Measurements from ENCODE around the gene PDSS1. TPM values are rescaled to one million over a fixed set of nuclear protein-coding genes. Genes with fewer than 3 reads are reported as not detected.

The PDSS1 gene
- total and polyA plus RNA-seq, 2 of the 13 experiments (the other 11 are each of a cell fraction or from before 2014, with no cell fraction given): 18.7 to 19.3 TPM

DNA sequence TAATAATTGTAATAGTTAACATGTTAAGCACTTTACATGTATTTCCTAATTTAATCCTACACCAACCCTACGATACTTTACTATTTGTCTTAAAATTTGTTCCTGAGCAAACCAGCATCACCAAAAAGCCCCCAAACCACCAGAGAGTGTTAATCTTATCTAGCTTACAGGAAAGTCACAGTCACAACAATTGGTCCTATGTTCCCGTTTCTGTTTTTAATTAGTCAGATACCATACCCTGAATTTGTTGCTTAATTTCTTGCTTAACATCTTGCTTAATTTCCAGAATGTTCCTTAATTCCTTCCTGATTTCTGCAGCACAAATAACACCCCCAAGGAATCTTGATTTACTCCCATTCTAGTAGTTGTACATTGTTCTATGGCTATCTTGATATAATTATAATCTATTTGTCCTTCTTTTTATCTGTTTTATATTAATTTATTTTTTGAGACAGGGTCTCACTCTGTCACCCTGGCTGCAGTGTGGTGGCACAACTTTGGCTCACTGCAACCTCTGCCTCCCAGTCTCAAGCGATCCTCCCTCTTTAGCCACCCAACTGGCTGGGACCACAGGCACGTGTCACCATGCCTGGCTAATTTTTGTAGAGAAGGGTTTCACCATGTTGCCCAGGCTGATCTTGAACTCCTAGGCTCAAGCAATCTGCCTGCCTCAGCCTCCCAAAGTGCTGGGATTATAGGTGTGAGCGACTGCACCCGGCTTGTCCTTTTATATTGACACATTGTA is 6.6 kb upstream of the PDSS1 start:
- Histone ChIP-seq H2AFZ (ENCODE audit: low read length) (no peak overlapping the region), H3K27me3 (ENCODE audit: control insufficient read depth in 1 of 2, insufficient read depth in 2 of 2, low read length in 2 of 2) (no peaks in the 10 kb centered on the region), H3K4me1 (ENCODE audit: insufficient read depth, low read length) (no peaks in the 10 kb centered on the region), H3K36me3 (replicated peaks in 1 of 2; ENCODE audit: control insufficient read depth in 1 of 2, insufficient read depth in 2 of 2, low read length in 2 of 2) (no peaks in the 10 kb centered on the region), H3K9ac (ENCODE audit: insufficient read depth, low read depth, low read length) (no peak overlapping the region), H3K9me3 (ENCODE audit: low read length) (no peaks in the 10 kb centered on the region), H3K79me2 (ENCODE audit: insufficient read depth, low read length) (no peaks in the 10 kb centered on the region), H4K20me1 (ENCODE audit: insufficient read depth, low read length) (no peaks in the 10 kb centered on the region), H3K4me2 (ENCODE audit: low read depth, low read length) (no peak overlapping the region), H3K27ac (ENCODE audit: extremely low read length, insufficient read depth, low read length) (no peak overlapping the region), H3K4me3 (replicated peaks in 1 of 3; ENCODE audit: insufficient read depth in 1 of 3, low read depth in 2 of 3, low read length in 3 of 3) (no peak overlapping the region)
- BruUV-seq (replicated peaks): no TSS peak
- 29% methylated on average over 6 of the region's 6 CpGs for WGBS (ENCODE audit: low lambda C conversion rate)
- DNase-seq (ENCODE audit: low spot score): no peak
- no peak for TF ChIP-seq RERE (CRISPR knock-in tag; IDR thresholded peaks at IDR 0.05; ENCODE audit: low read depth)
- TF ChIP-seq ZNF121 (CRISPR knock-in tag; IDR thresholded peaks at IDR 0.05): no peak
- no peak for TF ChIP-seq IKZF1 (IDR thresholded peaks at IDR 0.05)
- no peak for TF ChIP-seq CSRNP2 (CRISPR knock-in tag; conservative IDR thresholded peaks at IDR 0.05; ENCODE audit: low read depth)
- TF ChIP-seq ELK4 (CRISPR knock-in tag; IDR thresholded peaks at IDR 0.05; ENCODE audit: borderline replicate concordance): no peak
- no peak for TF ChIP-seq ZFP41 (CRISPR knock-in tag; IDR thresholded peaks at IDR 0.05; ENCODE audit: borderline replicate concordance)
- no peak for TF ChIP-seq HDAC2 (CRISPR knock-in tag; IDR thresholded peaks at IDR 0.05)
- no peak for TF ChIP-seq TFDP1 (CRISPR knock-in tag; IDR thresholded peaks at IDR 0.05; ENCODE audit: borderline replicate concordance)
- no peak for TF ChIP-seq ZC3H4 (CRISPR knock-in tag; IDR thresholded peaks at IDR 0.05; ENCODE audit: borderline replicate concordance)
- intact Hi-C loops (cut with micrococcal nuclease; ENCODE audit: unreplicated experiment): loop anchor here (10.0 kb wide), 1 partner anchor 464 kb away; the partner anchor contains the start of genes MASTL and YME1L1
- no peak for FAIRE-seq
- POLR2A ChIA-PET: no interaction called here
- ATAC-seq: no peak
- CTCF ChIA-PET (ENCODE audit: low intra/inter-chr PET ratio, low total read pairs): no interaction called here
- in situ Hi-C loops (cut with HindIII; ENCODE audit: extremely low pct_ligation_motif_present, low pct_unique_long_range_greater_than_20kb): no loop called here

Data from HepG2 (cell line).